Bronchus fibroblast of lung (primary cell): ENCODE results near the gene VPREB3. TPM values are rescaled to one million over a fixed set of nuclear protein-coding genes. Genes with fewer than 3 reads are reported as not detected.

Experiments used
- total RNA-seq: library from RNA; depleted of rRNA; stranded (reverse); fragments of >200 nt; gene quantifications from 2 replicates; pipeline ENCODE4 v1.2.3, GENCODE V29; 2015

VPREB3 gene, protein sequence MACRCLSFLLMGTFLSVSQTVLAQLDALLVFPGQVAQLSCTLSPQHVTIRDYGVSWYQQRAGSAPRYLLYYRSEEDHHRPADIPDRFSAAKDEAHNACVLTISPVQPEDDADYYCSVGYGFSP
- total RNA-seq, result not detected in 2 replicates

DNA sequence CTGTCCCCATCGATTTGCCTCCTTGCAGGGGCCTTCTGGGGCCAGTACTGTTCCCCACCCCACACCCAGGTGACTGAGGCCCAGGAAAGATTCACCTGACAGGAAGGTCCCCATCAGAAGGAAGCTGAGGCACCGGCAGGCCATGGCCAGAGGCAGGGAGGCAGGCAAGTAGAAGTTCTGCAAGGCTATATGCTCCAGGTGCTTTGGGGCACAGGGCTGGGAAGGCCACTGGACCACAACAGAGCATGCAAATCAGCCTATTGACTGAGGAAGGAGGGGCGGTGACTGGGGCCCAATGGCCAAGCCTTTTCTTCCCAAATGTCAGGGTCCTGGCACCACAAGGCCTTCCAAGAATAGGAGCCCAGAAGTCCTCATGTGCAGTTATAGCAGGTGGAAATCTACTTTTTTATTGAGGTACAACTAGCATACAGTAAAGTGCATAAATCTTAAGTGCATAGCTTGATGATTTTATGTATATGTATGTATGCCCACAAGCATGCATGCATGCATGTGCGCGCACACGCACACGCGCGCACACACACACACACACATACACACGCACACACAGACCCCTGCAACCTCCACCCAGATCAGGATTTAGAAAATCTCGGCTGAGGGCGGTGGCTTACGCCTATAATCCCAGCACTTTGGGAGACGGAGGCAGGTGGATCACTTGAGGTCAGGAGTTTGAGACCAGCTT is at the start of gene VPREB3:
VPREB3 (minus strand) TSS at position 206 of the 700 bp plus-strand sequence; CDS start at position 144, 62 bp downstream.

GRCh38 chr22:23786752-23787599 is 32.8 kb upstream of the VPREB3 start, which contains the start of gene SMARCB1:
Gene SMARCB1 (plus strand): TSS chr22:23786966. CDS start chr22:23787170, 204 bp downstream.

DNA sequence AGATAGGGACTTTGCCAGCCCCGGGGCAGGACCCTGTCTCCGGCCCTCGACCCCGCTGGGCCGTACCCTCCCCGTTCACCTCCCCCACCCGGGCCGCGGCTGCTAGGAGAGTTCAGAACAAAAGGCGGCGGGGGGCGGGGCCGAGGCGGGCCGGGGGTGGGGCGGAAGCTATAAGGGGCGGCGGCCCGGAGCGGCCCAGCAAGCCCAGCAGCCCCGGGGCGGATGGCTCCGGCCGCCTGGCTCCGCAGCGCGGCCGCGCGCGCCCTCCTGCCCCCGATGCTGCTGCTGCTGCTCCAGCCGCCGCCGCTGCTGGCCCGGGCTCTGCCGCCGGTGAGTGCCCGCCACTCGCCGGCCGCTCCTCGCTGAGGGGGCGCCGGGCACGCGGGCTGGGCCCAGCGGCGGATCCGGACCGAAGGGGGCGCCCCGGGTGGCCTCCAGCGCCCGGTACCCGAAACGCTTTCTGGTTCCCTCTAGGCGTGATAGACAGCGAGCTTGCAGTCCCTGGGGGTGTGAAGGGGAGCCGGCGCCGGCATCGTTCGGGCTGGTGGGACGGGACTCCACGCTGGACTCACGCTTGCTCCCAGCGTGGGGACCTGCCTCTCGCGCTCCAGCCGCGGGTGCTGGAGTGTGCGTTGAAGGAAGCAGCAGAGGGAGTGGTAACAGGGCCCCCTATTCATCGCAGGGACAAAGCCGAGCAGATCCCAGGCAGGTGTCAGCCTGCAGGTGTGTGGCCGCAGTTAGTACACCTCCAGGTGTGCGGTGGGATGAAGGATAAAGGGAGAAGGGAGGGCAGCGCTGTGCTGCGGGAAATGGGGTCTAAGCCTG is 18.6 kb upstream of the VPREB3 start, which contains the start of gene MMP11:
MMP11 (plus strand) TSS at position 201 of the 825 bp plus-strand sequence; CDS start at position 223, 22 bp downstream.

DNA sequence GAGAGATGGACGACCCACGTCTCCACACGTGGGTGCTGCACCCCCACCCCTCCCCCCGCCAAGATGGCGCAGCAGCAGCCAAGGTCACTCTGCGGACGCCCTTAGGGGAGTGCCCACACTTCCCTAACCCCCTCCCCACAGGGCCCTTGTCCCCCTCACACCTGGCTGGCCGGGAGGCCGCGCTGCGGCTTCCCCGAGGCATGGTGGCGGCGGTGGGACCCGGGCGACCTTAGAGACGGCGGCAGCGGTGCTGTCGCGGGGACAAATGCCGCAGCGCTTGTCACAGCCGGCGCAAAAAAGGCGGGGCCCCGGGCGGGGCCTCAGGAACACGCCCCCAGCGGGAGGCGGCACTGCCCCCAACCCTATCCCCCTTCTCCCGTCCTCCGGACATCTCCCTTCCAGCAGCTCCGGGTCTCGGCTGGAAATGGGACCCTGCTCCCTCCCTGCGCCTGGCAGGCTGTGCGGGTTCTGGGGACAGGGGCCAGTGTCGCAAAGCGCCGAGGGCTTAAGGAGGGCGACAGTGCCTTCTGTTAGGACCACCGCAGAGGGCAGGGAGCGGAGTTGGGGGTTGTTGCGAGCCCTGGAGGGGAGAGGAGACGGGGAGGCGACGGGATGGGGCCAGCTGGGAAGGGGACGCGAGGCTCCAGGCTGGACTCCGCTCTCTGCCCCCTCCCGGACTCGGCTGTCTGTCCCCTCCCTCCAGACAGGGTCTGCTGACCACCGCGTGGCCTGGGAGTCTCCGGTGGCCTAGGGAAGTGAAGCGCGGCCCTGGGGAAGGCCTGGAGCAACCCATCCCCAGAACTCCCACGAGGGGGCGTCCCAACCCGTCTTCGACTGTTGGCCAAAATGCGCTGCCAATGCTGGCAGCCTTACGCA is 13.7 kb upstream of the VPREB3 start, which contains the start of gene CHCHD10:
CHCHD10 (minus strand) TSS at position 300 of the 876 bp plus-strand sequence; CDS start at position 202, 98 bp downstream.

GRCh38 chr22:23762842-23763578 is 8.8 kb upstream of the VPREB3 start, which contains the start of gene C22orf15:
Gene C22orf15 (plus strand): TSS chr22:23762990. CDS start chr22:23763307, 317 bp downstream.

GRCh38 chr22:23750714-23751440 is 3.3 kb downstream of the VPREB3 start, which contains the start of gene ZNF70:
Gene ZNF70 (minus strand): TSS chr22:23751112. CDS start chr22:23745140, 5,972 bp downstream.

Other genes starting within 250 kb of the VPREB3 start
- not detected in 2 replicates for gene IGLL1, start 174.1 kb downstream of the VPREB3 start, total RNA-seq
- not detected in 2 replicates for gene DRICH1, start 122.1 kb downstream of the VPREB3 start, total RNA-seq
- not detected in 2 replicates for gene RGL4, start 63.4 kb downstream of the VPREB3 start, total RNA-seq
- gene ZNF70, start 3.3 kb downstream of the VPREB3 start, total RNA-seq, result 3.6 and 3.9 TPM in 2 replicates
- gene C22orf15, start 8.6 kb upstream of the VPREB3 start, total RNA-seq, result 1.2 and 1.3 TPM in 2 replicates
- 4.9 and 8.5 TPM in 2 replicates for gene CHCHD10, start 13.5 kb upstream of the VPREB3 start, total RNA-seq
- 4.5 and 5.4 TPM in 2 replicates for gene MMP11, start 18.4 kb upstream of the VPREB3 start, total RNA-seq
- gene SMARCB1, start 32.5 kb upstream of the VPREB3 start, total RNA-seq, result 141 and 150 TPM in 2 replicates
- gene DERL3, start 84.6 kb upstream of the VPREB3 start, total RNA-seq, result 1.3 and 1.5 TPM in 2 replicates
- 3.7 and 4.0 TPM in 2 replicates for gene SLC2A11, start 103.5 kb upstream of the VPREB3 start, total RNA-seq
- gene MIF, start 140.0 kb upstream of the VPREB3 start, total RNA-seq, result 677 and 718 TPM in 2 replicates
- 28.9 and 31.1 TPM in 2 replicates for gene GSTT2B, start 206.8 kb upstream of the VPREB3 start, total RNA-seq
- 0.50 and 0.59 TPM in 2 replicates for gene DDTL, start 212.5 kb upstream of the VPREB3 start, total RNA-seq
- 134 and 147 TPM in 2 replicates for gene DDT, start 220.0 kb upstream of the VPREB3 start, total RNA-seq
- 2.4 and 3.9 TPM in 2 replicates for gene GSTT2, start 225.7 kb upstream of the VPREB3 start, total RNA-seq